Prostate gland (tissue), 2 donors: ENCODE measurements around the gene MSRB3.

Experiments
- CTCF ChIP-seq, 4 experiments: fragments of 200-600 bp in 2 of 4; fragments of 450-650 bp in 2 of 4; sonication (generic) in 2 of 4; IDR thresholded peaks; 1 replicate in 3 of 4; 2 replicates in 1 of 4; pipeline ENCODE4 v1.5.1; 2016 to 2019; ENCODE audit warnings: antibody characterized with exemption in 4 of 4, mild to moderate bottlenecking in 2 of 4, moderate library complexity in 2 of 4
- POLR2A ChIP-seq: fragments of 450-650 bp; IDR thresholded peaks from one replicate; pipeline ENCODE4 v1.6.1; 2016; ENCODE audit warnings: antibody characterized with exemption, mild to moderate bottlenecking
- POLR2AphosphoS5 ChIP-seq: sonication (generic); formaldehyde crosslinking; IDR thresholded peaks from one replicate; pipeline ENCODE4 v1.6.1; 2017; ENCODE audit warnings: antibody characterized with exemption

- TF ChIP-seq CTCF (IDR thresholded peaks at IDR 0.05) (no peak), POLR2A (no peak), POLR2AphosphoS5 (no peak)
Observed at GRCh38 chr12:65403188-65403587, 124.7 kb downstream of the MSRB3 start.
